Esophagus squamous epithelium (tissue), 5 donors: ENCODE measurements around the gene ZBTB4. TPM values are rescaled to one million over a fixed set of nuclear protein-coding genes. Genes with fewer than 3 reads are reported as not detected.

Source experiments
- DNase-seq: peaks from one replicate; lab custom pipeline; 2025; lab: John Stamatoyannopoulos, UW
- H3K27ac ChIP-seq, 4 donors: fragments of 200-600 bp; sonication (generic); one replicate each; pipeline ENCODE4 v1.5.1; 2016 to 2019; ENCODE audit warnings: mild to moderate bottlenecking in 1 of 4
- H3K27me3 ChIP-seq, 4 donors: fragments of 200-600 bp; sonication (generic); 1 replicate in 3 of 4; 2 replicates in 1 of 4; pipeline versions ENCODE4 v1.5.1 to v1.6.0; 2017 to 2021; ENCODE audit warnings: antibody characterized with exemption in 1 of 4
- H3K36me3 ChIP-seq, 3 donors: fragments of 200-600 bp; sonication (generic); one replicate each; pipeline ENCODE4 v1.5.1; 2016 to 2019
- H3K4me1 ChIP-seq, 3 donors: fragments of 200-600 bp; sonication (generic); one replicate each; pipeline ENCODE4 v1.5.1; 2017 to 2019
- H3K4me3 ChIP-seq, 4 donors: fragments of 200-600 bp; sonication (generic); 1 replicate in 3 of 4; 2 replicates in 1 of 4; pipeline ENCODE4 v1.5.1; 2016 to 2019; ENCODE audit warnings: mild to moderate bottlenecking in 2 of 4, moderate library complexity in 1 of 4
- H3K9me3 ChIP-seq, 3 donors: fragments of 200-600 bp; sonication (generic); one replicate each; pipeline ENCODE4 v1.5.1; 2016 to 2019
- CTCF ChIP-seq, 6 experiments: fragments of 450-650 bp in 4 of 6; fragments of 200-600 bp in 2 of 6; sonication (generic) in 2 of 6; IDR thresholded peaks; one replicate each; pipeline ENCODE4 v1.5.1; 2016 to 2019; ENCODE audit warnings: antibody characterized with exemption in 6 of 6, mild to moderate bottlenecking in 4 of 6, moderate library complexity in 4 of 6
- POLR2A ChIP-seq, 4 donors: fragments of 450-650 bp; IDR thresholded peaks; one replicate each; pipeline ENCODE4 v1.6.1; 2017; ENCODE audit warnings: antibody characterized with exemption in 4 of 4, mild to moderate bottlenecking in 4 of 4, moderate library complexity in 3 of 4
- WGBS, 2 donors: methylation state at CpG; one replicate each; pipeline ENCODE4 v1.1.5; 2018; 5-methylcytosine and 5-hydroxymethylcytosine counted together
- intact Hi-C: fragments of 100-400 bp; cut with DNase I; formaldehyde crosslinking; loops from one replicate; pipeline ENCODE4 v1.15.0; 2022
- total RNA-seq, 4 donors: library from RNA; depleted of rRNA; stranded (reverse); fragments of >200 nt; gene quantifications; one replicate each; pipeline ENCODE4 v1.1.0, GENCODE V29; 2016
- donor health status: DM: yes; HTN: yes; CAD: no.

The ZBTB4 gene
- total RNA-seq, 4 donors from 2014 or later, result 13.4 to 35.1 (median 28.5) TPM

- 61 to 73% methylated on average over 10 to 17 of the region's 17 CpGs for WGBS, 2 donors
- TF ChIP-seq POLR2A (IDR thresholded peaks at IDR 0.05) (no peak), CTCF (IDR thresholded peaks at IDR 0.05) (no peak)
- Histone ChIP-seq H3K27me3 (no peaks in the 10 kb centered on the region), H3K9me3 (no peaks in the 10 kb centered on the region), H3K36me3 (peaks cover 43 to 61% (median 46%) of the 10 kb centered on the region in 3 donors), H3K27ac (no peak overlapping the region), H3K4me1 (no peaks in the 10 kb centered on the region), H3K4me3 (no peak overlapping the region)
- no peak for DNase-seq
- intact Hi-C loops, result no loop called here
Observed at GRCh38 chr17:7513850-7514419, 34.5 kb upstream of the ZBTB4 start.

- Histone ChIP-seq H3K27me3 (no peaks in the 10 kb centered on the region), H3K27ac (no peak overlapping the region), H3K4me3 (no peak overlapping the region), H3K36me3 (peaks cover 51 to 70% (median 54%) of the 10 kb centered on the region in 3 donors), H3K4me1 (peaks cover 0 to 4% (median 0%) of the 10 kb centered on the region in 3 donors), H3K9me3 (no peaks in the 10 kb centered on the region)
- no peak for DNase-seq
- intact Hi-C loops, result no loop called here
- WGBS, 2 donors, result 85 to 87% methylated on average over 20 of the region's 20 CpGs
- TF ChIP-seq POLR2A (IDR thresholded peaks at IDR 0.05), result no peak
- no peak for TF ChIP-seq CTCF (IDR thresholded peaks at IDR 0.05)
Observed at GRCh38 chr17:7512824-7513540, 33.6 kb upstream of the ZBTB4 start.

- no peak for DNase-seq
- Histone ChIP-seq H3K27ac (no peak overlapping the region), H3K9me3 (no peaks in the 10 kb centered on the region), H3K36me3 (peaks cover 52 to 79% (median 56%) of the 10 kb centered on the region in 3 donors), H3K27me3 (no peaks in the 10 kb centered on the region), H3K4me1 (peaks cover 0 to 4% (median 0%) of the 10 kb centered on the region in 3 donors), H3K4me3 (no peak overlapping the region)
- TF ChIP-seq POLR2A (IDR thresholded peaks at IDR 0.05) (no peak), CTCF (IDR thresholded peaks at IDR 0.05) (no peak)
- intact Hi-C loops, result no loop called here
- 87 to 89% methylated on average over 6 to 11 of the region's 15 CpGs for WGBS, 2 donors
Observed at GRCh38 chr17:7512105-7512504, 32.7 kb upstream of the ZBTB4 start.

- H3K27ac ChIP-seq, result no peak overlapping the region
- WGBS, 2 donors, result 67 to 73% methylated on average over 5 to 6 of the region's 10 CpGs
- no peaks in the 10 kb centered on the region for H3K9me3 ChIP-seq
- DNase-seq, result no peak
- no peak overlapping the region for H3K4me3 ChIP-seq
- peaks cover 53 to 89% (median 66%) of the 10 kb centered on the region in 3 donors for H3K36me3 ChIP-seq
- TF ChIP-seq CTCF (IDR thresholded peaks at IDR 0.05), result no peak
- no peak for TF ChIP-seq POLR2A (IDR thresholded peaks at IDR 0.05)
- H3K4me1 ChIP-seq, result peaks cover 0 to 4% (median 0%) of the 10 kb centered on the region in 3 donors
- intact Hi-C loops, result no loop called here
- H3K27me3 ChIP-seq, result no peaks in the 10 kb centered on the region
Observed at GRCh38 chr17:7511108-7511507, 31.7 kb upstream of the ZBTB4 start.

DNA sequence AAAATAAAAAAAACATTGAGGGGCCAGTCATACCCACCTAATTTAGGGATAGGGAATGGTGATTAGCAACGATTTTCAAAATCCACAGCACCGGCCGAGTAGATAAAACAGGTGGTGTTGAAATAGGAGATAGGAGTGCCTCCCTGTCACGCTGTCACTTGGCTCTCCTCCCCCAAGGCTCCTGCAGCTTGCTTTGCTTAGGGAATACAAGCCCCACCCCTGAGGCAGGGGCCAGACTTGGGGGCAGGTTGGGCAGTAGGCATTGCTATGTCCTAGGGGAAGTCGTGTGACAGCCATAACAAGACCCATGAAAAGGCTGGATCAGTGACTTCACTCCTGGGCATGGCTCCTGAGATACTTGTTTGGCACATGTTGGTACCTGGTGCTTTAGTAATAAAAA, 30.5 kb upstream of the ZBTB4 start:
- DNase-seq, result no peak
- intact Hi-C loops, result no loop called here
- no peaks in the 10 kb centered on the region for H3K27me3 ChIP-seq
- TF ChIP-seq POLR2A (IDR thresholded peaks at IDR 0.05), result no peak
- TF ChIP-seq CTCF (IDR thresholded peaks at IDR 0.05), result no peak
- H3K27ac ChIP-seq, result no peak overlapping the region
- peaks cover 57 to 98% (median 71%) of the 10 kb centered on the region in 3 donors for H3K36me3 ChIP-seq
- peaks cover 0 to 4% (median 0%) of the 10 kb centered on the region in 3 donors for H3K4me1 ChIP-seq
- H3K4me3 ChIP-seq, result no peak overlapping the region
- no peaks in the 10 kb centered on the region for H3K9me3 ChIP-seq
- 73 to 86% methylated on average over 4 to 5 of the region's 5 CpGs for WGBS, 2 donors
